H9 (cell line): Measurements from ENCODE around the gene INVS. TPM values are rescaled to one million over a fixed set of nuclear protein-coding genes. Genes with fewer than 3 reads are reported as not detected.
"Not testable (repeated sequence)": the region's sequence is repeated elsewhere in the genome, so short reads cannot be mapped to it uniquely, and the experiment has no call there.

Experiments used
- DNase-seq: peaks from one replicate; pipeline ENCODE4 v3.0.0-alpha.2; 2017
- H2AFZ ChIP-seq: one replicate; pipeline ENCODE4 v1.6.1; 2013; ENCODE audit warnings: mild to moderate bottlenecking, low read length, control low read depth, moderate library complexity
- H2AK5ac ChIP-seq: 2 replicates; pipeline ENCODE4 v1.6.1; 2013; ENCODE audit warnings: low read length, control low read depth, mixed read lengths; ENCODE audit not compliant: insufficient read length
- H2BK120ac ChIP-seq: one replicate; pipeline ENCODE4 v1.6.1; 2013; ENCODE audit warnings: low read depth, mild to moderate bottlenecking, low read length, control low read depth, inconsistent platforms; ENCODE audit not compliant: poor library complexity, severe bottlenecking
- H2BK12ac ChIP-seq: 2 replicates; pipeline ENCODE4 v1.6.1; 2013; ENCODE audit warnings: low read length, control low read depth, mixed read lengths, low read depth; ENCODE audit not compliant: insufficient read length
- H2BK15ac ChIP-seq: 2 replicates; pipeline ENCODE4 v1.6.1; 2013; ENCODE audit warnings: low read depth, low read length, control low read depth
- H2BK20ac ChIP-seq: one replicate; pipeline ENCODE4 v1.6.1; 2013; ENCODE audit warnings: low read depth, mild to moderate bottlenecking, low read length, control low read depth, inconsistent platforms; ENCODE audit not compliant: poor library complexity, severe bottlenecking
- H2BK5ac ChIP-seq: 2 replicates; pipeline ENCODE4 v1.6.1; 2013; ENCODE audit warnings: low read length, control low read depth, mixed read lengths; ENCODE audit not compliant: insufficient read length
- H3K14ac ChIP-seq: 2 replicates; pipeline ENCODE4 v1.6.1; 2013; ENCODE audit warnings: low read length, control low read depth; ENCODE audit not compliant: insufficient read depth
- H3K18ac ChIP-seq: 2 replicates; pipeline ENCODE4 v1.6.1; 2013; ENCODE audit warnings: low read depth, mild to moderate bottlenecking, mixed read lengths, low read length, control low read depth; ENCODE audit not compliant: insufficient read length
- H3K23ac ChIP-seq: 2 replicates; pipeline ENCODE4 v1.6.1; 2013; ENCODE audit warnings: low read length, control low read depth, mixed read lengths, low read depth; ENCODE audit not compliant: insufficient read length
- H3K23me2 ChIP-seq: 2 replicates; pipeline ENCODE4 v1.6.1; 2013; ENCODE audit warnings: low read depth, mild to moderate bottlenecking, mixed read lengths, low read length, control low read depth; ENCODE audit not compliant: insufficient read length, poor library complexity, severe bottlenecking
- H3K27ac ChIP-seq: 2 replicates; pipeline ENCODE4 v1.5.1; 2013; ENCODE audit warnings: low read length, control low read depth, mixed read lengths, low read depth; ENCODE audit not compliant: insufficient read length
- H3K27me3 ChIP-seq: 2 replicates; pipeline ENCODE4 v1.6.1; 2013; ENCODE audit warnings: low read length, control low read depth, inconsistent platforms; ENCODE audit not compliant: insufficient read depth
- H3K4ac ChIP-seq: 2 replicates; pipeline ENCODE4 v1.6.1; 2013; ENCODE audit warnings: low read depth, mild to moderate bottlenecking, control low read depth, inconsistent platforms, low read length, moderate library complexity
- H3K4me1 ChIP-seq: 2 replicates; pipeline ENCODE4 v1.6.1; 2013; ENCODE audit warnings: low read length, control low read depth, inconsistent platforms; ENCODE audit not compliant: insufficient read depth
- H3K4me2 ChIP-seq: 2 replicates; pipeline ENCODE4 v1.6.1; 2013; ENCODE audit warnings: low read length, control low read depth, mixed read lengths; ENCODE audit not compliant: insufficient read length, insufficient read depth
- H3K56ac ChIP-seq: 2 replicates; pipeline ENCODE4 v1.6.1; 2013; ENCODE audit warnings: low read depth, mild to moderate bottlenecking, mixed read lengths, low read length, control low read depth; ENCODE audit not compliant: insufficient read length
- H3K79me1 ChIP-seq: 2 replicates; pipeline ENCODE4 v1.6.1; 2013; ENCODE audit warnings: low read depth, mild to moderate bottlenecking, moderate library complexity, low read length, control low read depth, inconsistent platforms; ENCODE audit not compliant: insufficient read depth, poor library complexity, severe bottlenecking
- H3K79me2 ChIP-seq: 2 replicates; pipeline ENCODE4 v1.6.1; 2013; ENCODE audit warnings: low read length, control low read depth, inconsistent platforms; ENCODE audit not compliant: insufficient read depth
- H3K9ac ChIP-seq: 2 replicates; pipeline ENCODE4 v1.6.1; 2013; ENCODE audit warnings: low read length, control low read depth, mixed read lengths; ENCODE audit not compliant: insufficient read length; ENCODE audit errors: extremely low read depth
- H3K9me3 ChIP-seq: one replicate; pipeline ENCODE4 v1.6.1; 2013; ENCODE audit warnings: low read depth, low read length, inconsistent platforms; ENCODE audit not compliant: control insufficient read depth
- H3T11ph ChIP-seq: one replicate; pipeline ENCODE4 v1.6.1; 2013; ENCODE audit warnings: mild to moderate bottlenecking, low read length, control low read depth, inconsistent platforms
- H4K20me1 ChIP-seq: one replicate; pipeline ENCODE4 v1.6.1; 2013; ENCODE audit not compliant: control insufficient read depth, insufficient read length, insufficient read depth
- H4K5ac ChIP-seq: 2 replicates; pipeline ENCODE4 v1.6.1; 2013; ENCODE audit warnings: low read depth, mild to moderate bottlenecking, mixed read lengths, low read length, control low read depth; ENCODE audit not compliant: insufficient read length
- H4K8ac ChIP-seq: replicated peaks from 2 replicates; pipeline ENCODE4 v1.6.1; 2013; ENCODE audit warnings: low read length, control low read depth, mixed read lengths, low read depth; ENCODE audit not compliant: insufficient read length
- H4K91ac ChIP-seq: 2 replicates; pipeline ENCODE4 v1.6.1; 2013; ENCODE audit warnings: low read depth, mild to moderate bottlenecking, moderate library complexity, mixed read lengths, low read length, control low read depth; ENCODE audit not compliant: insufficient read length
- H3K27ac Mint-ChIP-seq, 3 experiments: 2 replicates in 2 of 3; 3 replicates in 1 of 3; pipeline ENCODE4 v1.8.0; 2020 to 2021; ENCODE audit warnings: mixed read lengths in 3 of 3, mild to moderate bottlenecking in 1 of 3, moderate library complexity in 1 of 3
- H3K27me3 Mint-ChIP-seq: 2 replicates; pipeline ENCODE4 v1.8.0; 2021; ENCODE audit warnings: low read depth, mild to moderate bottlenecking, moderate library complexity, mixed read lengths
- H3K36me3 Mint-ChIP-seq, 3 experiments: 2 replicates in 2 of 3; 3 replicates in 1 of 3; pipeline ENCODE4 v1.8.0; 2020 to 2021; ENCODE audit warnings: low read depth in 3 of 3, mixed read lengths in 3 of 3; ENCODE audit not compliant: insufficient read depth in 1 of 3
- H3K4me1 Mint-ChIP-seq, 2 experiments: 2 replicates each; pipeline ENCODE4 v1.8.0; 2020; ENCODE audit warnings: mixed read lengths in 2 of 2
- H3K4me3 Mint-ChIP-seq, 2 experiments: 2 replicates in 1 of 2; 3 replicates in 1 of 2; pipeline ENCODE4 v1.8.0; 2020 to 2021; ENCODE audit warnings: mild to moderate bottlenecking in 2 of 2, mixed read lengths in 2 of 2, moderate library complexity in 1 of 2
- H3K9me3 Mint-ChIP-seq, 2 experiments: 2 replicates in 1 of 2; 3 replicates in 1 of 2; pipeline ENCODE4 v1.8.0; 2020; ENCODE audit warnings: mild to moderate bottlenecking in 2 of 2, mixed read lengths in 2 of 2, moderate library complexity in 1 of 2
- WGBS: extraction: QIAGEN DNeasy Blood & Tissue Kit; methylation state at CpG from one replicate; pipeline ENCODE4 v1.1.7; 2013; ENCODE audit warnings: missing lambda C conversion rate, low lambda C conversion rate, mixed read lengths; ENCODE audit not compliant: insufficient read length; ENCODE audit errors: extremely low coverage; 5-methylcytosine and 5-hydroxymethylcytosine counted together
- total RNA-seq: library from RNA; stranded (reverse); gene quantifications from 2 replicates; pipeline ENCODE4 v1.2.1, GENCODE V29; 2021
- TF ChIP-seq, protein P1 (sequence below): fragments of 200-600 bp; sonication (generic); conservative IDR thresholded peaks from 3 replicates; pipeline ENCODE4 v1.8.0; 2021; ENCODE audit warnings: antibody characterized with exemption, mild to moderate bottlenecking

The INVS gene
- total RNA-seq, 1 experiment from 2014 or later: 7.5 TPM

DNA sequence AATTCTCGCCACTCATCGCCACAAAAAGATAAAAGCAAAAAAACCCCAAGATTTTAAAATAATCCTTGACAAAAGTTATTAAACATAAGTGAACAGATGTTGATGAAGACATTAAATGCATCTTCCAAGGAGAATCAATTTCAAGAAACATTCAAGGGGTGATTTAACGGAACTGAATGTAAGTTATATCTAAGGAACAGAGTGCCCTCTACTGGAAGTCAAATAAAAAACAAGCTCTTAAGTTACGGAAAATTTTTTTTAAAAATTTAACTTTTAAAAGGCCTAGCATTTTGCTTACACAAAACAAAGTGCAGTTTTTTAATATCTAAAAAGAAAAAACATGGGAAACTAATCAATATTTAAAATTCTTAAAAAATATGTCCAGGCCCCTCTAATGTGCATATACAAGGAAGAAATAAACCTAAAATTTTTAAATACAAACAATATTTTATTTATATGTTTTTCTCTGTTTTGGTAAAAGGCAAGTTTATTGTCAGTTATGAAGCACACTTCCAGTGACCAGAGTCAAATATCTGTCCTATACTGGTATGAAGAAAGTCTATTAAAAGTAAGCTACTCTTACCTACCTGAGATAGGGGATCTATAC, 225.7 kb downstream of the INVS start:
- H3K4me1 ChIP-seq: no peaks in the 10 kb centered on the region
- H2BK5ac ChIP-seq: no peak overlapping the region
- no peak overlapping the region for H2BK15ac ChIP-seq
- no peaks in the 10 kb centered on the region; a peak in 1 of 4 replicates for H3K4me1 Mint-ChIP-seq
- no peak overlapping the region for H2BK120ac ChIP-seq
- H3K27ac Mint-ChIP-seq: peak overlapping the region in 2 of 3 experiments; percentile 36 to 81; a peak in 1 of 7 replicates
- no peak overlapping the region for H3K23ac ChIP-seq
- no peak overlapping the region for H3K27ac ChIP-seq
- no peak for DNase-seq
- peaks cover 2% of the 10 kb centered on the region; the same call in 1 of the 2 replicates for H3K79me2 ChIP-seq
- no peak overlapping the region for H3K18ac ChIP-seq
- no peak overlapping the region for H3K4me2 ChIP-seq
- no peaks in the 10 kb centered on the region for H4K20me1 ChIP-seq
- no peaks in the 10 kb centered on the region for H3K9me3 Mint-ChIP-seq
- H3K27me3 ChIP-seq: no peaks in the 10 kb centered on the region
- no peak overlapping the region for H3K14ac ChIP-seq
- H3T11ph ChIP-seq: no peak overlapping the region
- no peak overlapping the region for H4K8ac ChIP-seq
- no peaks in the 10 kb centered on the region for H3K27me3 Mint-ChIP-seq
- H2AFZ ChIP-seq: no peak overlapping the region
- H2BK20ac ChIP-seq: no peak overlapping the region
- TF ChIP-seq, protein P1, sequence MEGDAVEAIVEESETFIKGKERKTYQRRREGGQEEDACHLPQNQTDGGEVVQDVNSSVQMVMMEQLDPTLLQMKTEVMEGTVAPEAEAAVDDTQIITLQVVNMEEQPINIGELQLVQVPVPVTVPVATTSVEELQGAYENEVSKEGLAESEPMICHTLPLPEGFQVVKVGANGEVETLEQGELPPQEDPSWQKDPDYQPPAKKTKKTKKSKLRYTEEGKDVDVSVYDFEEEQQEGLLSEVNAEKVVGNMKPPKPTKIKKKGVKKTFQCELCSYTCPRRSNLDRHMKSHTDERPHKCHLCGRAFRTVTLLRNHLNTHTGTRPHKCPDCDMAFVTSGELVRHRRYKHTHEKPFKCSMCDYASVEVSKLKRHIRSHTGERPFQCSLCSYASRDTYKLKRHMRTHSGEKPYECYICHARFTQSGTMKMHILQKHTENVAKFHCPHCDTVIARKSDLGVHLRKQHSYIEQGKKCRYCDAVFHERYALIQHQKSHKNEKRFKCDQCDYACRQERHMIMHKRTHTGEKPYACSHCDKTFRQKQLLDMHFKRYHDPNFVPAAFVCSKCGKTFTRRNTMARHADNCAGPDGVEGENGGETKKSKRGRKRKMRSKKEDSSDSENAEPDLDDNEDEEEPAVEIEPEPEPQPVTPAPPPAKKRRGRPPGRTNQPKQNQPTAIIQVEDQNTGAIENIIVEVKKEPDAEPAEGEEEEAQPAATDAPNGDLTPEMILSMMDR: peak; percentile 73
- H3K36me3 Mint-ChIP-seq: peaks cover 30 to 59% (median 50%) of the 10 kb centered on the region in 3 experiments
- H2BK12ac ChIP-seq: no peak overlapping the region
- H3K4me3 Mint-ChIP-seq: no peak overlapping the region
- H3K56ac ChIP-seq: no peak overlapping the region
- WGBS: no CpG with 5 or more reads among the region's 4 CpGs
- no peak overlapping the region for H3K9ac ChIP-seq
- no peaks in the 10 kb centered on the region for H3K9me3 ChIP-seq
- H3K79me1 ChIP-seq: peaks cover 2% of the 10 kb centered on the region
- no peak overlapping the region for H4K5ac ChIP-seq
- H4K91ac ChIP-seq: no peak overlapping the region
- H3K23me2 ChIP-seq: no peaks in the 10 kb centered on the region
- H3K4ac ChIP-seq: no peak overlapping the region
- no peak overlapping the region for H2AK5ac ChIP-seq

DNA sequence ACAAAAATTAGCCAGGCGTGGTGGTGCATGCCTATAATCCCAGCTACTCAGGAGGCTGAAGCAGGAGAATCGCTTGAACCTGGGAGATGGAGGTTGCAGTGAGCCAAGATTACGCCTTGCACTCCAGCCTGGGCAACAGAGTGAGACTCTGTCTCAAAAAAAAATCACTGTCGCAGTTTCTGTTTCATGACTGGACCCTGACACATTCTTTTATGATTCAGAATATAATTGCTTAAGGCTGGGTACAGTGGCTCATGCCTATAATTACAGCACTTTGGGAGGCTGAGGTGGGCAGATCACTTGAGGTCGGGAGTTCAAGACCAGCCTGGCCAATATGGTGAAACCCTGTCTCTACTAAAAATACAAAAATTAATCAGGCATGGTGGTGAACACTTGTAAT, 239.7 kb downstream of the INVS start:
- not testable (repeated sequence) for H2AK5ac ChIP-seq, H3K4me1 ChIP-seq, H3K9me3 Mint-ChIP-seq, H3K27ac Mint-ChIP-seq, H3K4ac ChIP-seq, H3T11ph ChIP-seq, H3K27me3 Mint-ChIP-seq, H3K23ac ChIP-seq, DNase-seq, H2BK12ac ChIP-seq, H4K20me1 ChIP-seq, H2AFZ ChIP-seq, H2BK120ac ChIP-seq, H3K9me3 ChIP-seq, H2BK5ac ChIP-seq, H2BK20ac ChIP-seq, H3K14ac ChIP-seq, H3K18ac ChIP-seq, H3K27me3 ChIP-seq, H3K4me2 ChIP-seq, H3K23me2 ChIP-seq, H3K56ac ChIP-seq, H4K8ac ChIP-seq, H4K5ac ChIP-seq, H2BK15ac ChIP-seq, H3K4me3 Mint-ChIP-seq, H3K9ac ChIP-seq, H3K27ac ChIP-seq, H4K91ac ChIP-seq
- peaks cover 15% of the 10 kb centered on the region for H3K79me1 ChIP-seq
- H3K4me1 Mint-ChIP-seq: peaks cover 12 to 20% of the 10 kb centered on the region in 2 experiments
- peaks cover 32 to 58% (median 32%) of the 10 kb centered on the region in 3 experiments; a peak in 6 of 7 replicates for H3K36me3 Mint-ChIP-seq
- peaks cover 12% of the 10 kb centered on the region; the same call in 1 of the 2 replicates for H3K79me2 ChIP-seq
- no CpG with 5 or more reads among the region's 5 CpGs for WGBS
